Ovary (tissue), 9 donors: ENCODE measurements around the gene TCHP. TPM values are rescaled to one million over a fixed set of nuclear protein-coding genes. Genes with fewer than 3 reads are reported as not detected.

ENCODE experiments used
- DNase-seq, 5 donors: peaks; one replicate each; pipeline ENCODE4 v3.0.0-alpha.2; 2019 to 2020
- H3K27ac ChIP-seq, 2 donors: fragments of 200-600 bp; one replicate each; pipeline versions ENCODE4 v1.5.1 to v1.8.0; 2019 to 2022
- H3K27me3 ChIP-seq: fragments of 200-600 bp; one replicate; pipeline ENCODE4 v1.8.0; 2022
- H3K36me3 ChIP-seq: fragments of 200-600 bp; sonication (generic); one replicate; pipeline ENCODE4 v1.5.1; 2019
- H3K4me1 ChIP-seq: one replicate; pipeline ENCODE4 v1.8.1; 2013; ENCODE audit warnings: mild to moderate bottlenecking, moderate library complexity; ENCODE audit not compliant: insufficient read depth
- H3K4me3 ChIP-seq: fragments of 200-600 bp; sonication (generic); one replicate; pipeline ENCODE4 v1.5.1; 2017
- H3K9me3 ChIP-seq, 2 donors: fragments of 200-600 bp in 1 of 2; sonication (generic) in 1 of 2; one replicate each; pipeline versions ENCODE4 v1.5.1 to v1.8.1; 2013 to 2019; ENCODE audit warnings: mild to moderate bottlenecking in 1 of 2, moderate library complexity in 1 of 2
- CTCF ChIP-seq, 3 donors: fragments of 450-650 bp in 2 of 3; fragments of 200-600 bp in 1 of 3; IDR thresholded peaks; one replicate each; pipeline versions ENCODE4 v1.5.1 to v1.8.0; 2016 to 2022; ENCODE audit warnings: antibody characterized with exemption in 3 of 3, mild to moderate bottlenecking in 1 of 3
- EP300 ChIP-seq: sonication (generic); formaldehyde crosslinking; IDR thresholded peaks from one replicate; pipeline ENCODE4 v1.6.1; 2017; ENCODE audit warnings: antibody characterized with exemption
- POLR2A ChIP-seq: fragments of 450-650 bp; IDR thresholded peaks from one replicate; pipeline ENCODE4 v1.6.1; 2017; ENCODE audit warnings: antibody characterized with exemption, mild to moderate bottlenecking, moderate library complexity
- WGBS, 3 donors: extraction: QIAGEN DNeasy Blood & Tissue Kit in 1 of 3; methylation state at CpG; one replicate each; pipeline versions ENCODE4 v1.1.5 to v1.1.7; 2013 to 2017; 5-methylcytosine and 5-hydroxymethylcytosine counted together
- intact Hi-C, 4 donors: fragments of 100-400 bp; cut with DNase I; formaldehyde crosslinking; loops; one replicate each; pipeline versions ENCODE4 v1.11.0 to v1.15.1; 2022 to 2023
- polyA plus RNA-seq, 2 donors: library from polyadenylated mRNA; stranded (reverse); fragments of 200-250 nt in 1 of 2; fragments of 350-450 nt in 1 of 2; fragmentation: Illumina TruSeq in 1 of 2; extraction: RNeasy Lipid Tissue Mini Kit (QIAGEN cat#74804) in 1 of 2; gene quantifications; one replicate each; pipeline ENCODE4 v1.2.3, GENCODE V29; 2013 to 2014
- total RNA-seq, 7 donors: library from RNA; depleted of rRNA in 2 of 7; stranded (reverse); fragments of >200 nt in 2 of 7; fragmentation: NEBNext Ultra II Directional in 3 of 7; extraction: Animal tissue kit (Norgen Biotek cat#: 25700) in 3 of 7; gene quantifications; one replicate each; pipeline versions ENCODE4 v1.1.0 to v1.2.4, GENCODE V29; 2016 to 2023
- donor health status: DM: no; HTN: no; CAD: no; lungs with moderate emphysema.
- donor health status: DM: no; HTN: no; CAD: no.
- donor health status: Bipolar disorder and iron deficiency.
- donor health status: DM: yes; HTN: yes; CAD: no.
- donor health status: DM: no; HTN: no; CAD: no.
- donor health status: DM: yes; HTN: yes; CAD: no.

TCHP gene
- total and polyA plus RNA-seq, 9 donors, result 11.2 to 21.6 (median 18.8) TPM

- no peaks in the 10 kb centered on the region for H3K36me3 ChIP-seq
- no peaks in the 10 kb centered on the region for H3K27me3 ChIP-seq
- intact Hi-C loops, result no loop called here
- TF ChIP-seq CTCF (IDR thresholded peaks at IDR 0.05), result no peak
- TF ChIP-seq EP300, result no peak
- no peak for TF ChIP-seq POLR2A
- H3K4me1 ChIP-seq, result peaks cover 1% of the 10 kb centered on the region
- WGBS, 3 donors, result 86 to 92% (median 88%) methylated on average over 6 of the region's 6 CpGs
- no peak overlapping the region for H3K4me3 ChIP-seq
- no peaks in the 10 kb centered on the region for H3K9me3 ChIP-seq
- H3K27ac ChIP-seq, result no peak overlapping the region
- no peak for DNase-seq
These were observed 24.4 kb upstream of the TCHP start for GRCh38 chr12:109875572-109876131.

DNA sequence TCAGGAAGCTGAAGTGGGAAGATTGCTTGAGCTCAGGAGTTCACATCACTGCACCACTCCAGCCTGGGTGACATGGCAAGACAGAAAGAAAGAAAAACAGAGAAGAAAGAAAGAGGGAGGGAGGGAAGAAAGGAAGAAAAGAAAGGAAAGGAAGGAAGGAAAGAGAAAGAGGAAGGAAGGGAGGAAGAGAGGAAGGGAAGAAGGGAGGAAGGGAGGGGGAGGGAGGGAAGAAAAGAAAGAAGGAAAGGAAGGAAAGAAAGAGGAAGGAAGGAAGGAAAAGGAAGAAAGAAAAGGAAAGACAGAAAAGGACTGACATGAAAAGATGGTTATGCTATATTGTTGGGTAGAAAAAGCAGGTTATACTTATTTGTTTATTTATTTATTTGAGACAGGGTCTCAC lies 23.7 kb upstream of the TCHP start:
- DNase-seq, result no peak
- Histone ChIP-seq H3K36me3 (no peaks in the 10 kb centered on the region), H3K9me3 (no peaks in the 10 kb centered on the region), H3K4me1 (peaks cover 4% of the 10 kb centered on the region), H3K27ac (no peak overlapping the region), H3K4me3 (no peak overlapping the region), H3K27me3 (no peaks in the 10 kb centered on the region)
- intact Hi-C loops, result no loop called here
- TF ChIP-seq POLR2A (no peak), CTCF (IDR thresholded peaks at IDR 0.05) (no peak), EP300 (no peak)

GRCh38 chr12:109877504-109878246 lies 22.4 kb upstream of the TCHP start:
- Histone ChIP-seq H3K9me3 (no peaks in the 10 kb centered on the region), H3K36me3 (no peaks in the 10 kb centered on the region), H3K4me1 (peaks cover 4% of the 10 kb centered on the region), H3K27ac (no peak overlapping the region), H3K4me3 (no peak overlapping the region), H3K27me3 (no peaks in the 10 kb centered on the region)
- WGBS, 3 donors, result 66 to 74% (median 67%) methylated on average over 10 of the region's 10 CpGs
- intact Hi-C loops, result loop anchor here in 1 of 4 donors (1.0 kb wide), 1 partner anchor 46 kb away; no protein-coding TSS in a partner anchor
- DNase-seq, result no peak
- no peak for TF ChIP-seq CTCF (IDR thresholded peaks at IDR 0.05)
- no peak for TF ChIP-seq EP300
- TF ChIP-seq POLR2A, result no peak

DNA sequence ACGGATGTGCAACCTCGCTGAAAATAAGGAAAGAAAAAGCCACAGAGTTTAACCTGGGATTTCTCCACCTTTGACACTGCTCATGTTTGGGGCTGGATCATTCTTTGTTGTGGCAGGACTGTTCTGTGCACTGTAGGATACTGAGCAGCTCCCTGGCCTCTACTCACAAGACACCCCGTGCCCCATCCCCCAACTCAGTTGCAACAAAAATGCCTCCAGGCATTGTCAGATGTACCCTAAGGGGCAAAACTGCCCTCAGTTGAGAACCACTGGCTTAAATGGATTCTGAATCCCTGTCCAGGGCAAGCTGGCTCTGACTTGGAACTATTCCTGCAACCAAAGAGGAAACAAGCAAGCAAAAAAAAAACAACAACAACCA lies 21.8 kb upstream of the TCHP start:
- WGBS, 3 donors, result 89 to 92% (median 90%) methylated on average over 3 of the region's 3 CpGs
- no peaks in the 10 kb centered on the region for H3K9me3 ChIP-seq
- H3K27ac ChIP-seq, result no peak overlapping the region
- H3K27me3 ChIP-seq, result no peaks in the 10 kb centered on the region
- no peak for DNase-seq
- TF ChIP-seq CTCF (IDR thresholded peaks at IDR 0.05) (no peak), POLR2A (no peak), EP300 (no peak)
- no peaks in the 10 kb centered on the region for H3K36me3 ChIP-seq
- peaks cover 4% of the 10 kb centered on the region for H3K4me1 ChIP-seq
- intact Hi-C loops, result loop anchor here in 1 of 4 donors (1.0 kb wide), 1 partner anchor 45 kb away; no protein-coding TSS in a partner anchor
- H3K4me3 ChIP-seq, result no peak overlapping the region
